Measurements from ENCODE around the gene EVA1B.

EVA1B gene, protein sequence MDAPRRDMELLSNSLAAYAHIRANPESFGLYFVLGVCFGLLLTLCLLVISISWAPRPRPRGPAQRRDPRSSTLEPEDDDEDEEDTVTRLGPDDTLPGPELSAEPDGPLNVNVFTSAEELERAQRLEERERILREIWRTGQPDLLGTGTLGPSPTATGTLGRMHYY

DNA sequence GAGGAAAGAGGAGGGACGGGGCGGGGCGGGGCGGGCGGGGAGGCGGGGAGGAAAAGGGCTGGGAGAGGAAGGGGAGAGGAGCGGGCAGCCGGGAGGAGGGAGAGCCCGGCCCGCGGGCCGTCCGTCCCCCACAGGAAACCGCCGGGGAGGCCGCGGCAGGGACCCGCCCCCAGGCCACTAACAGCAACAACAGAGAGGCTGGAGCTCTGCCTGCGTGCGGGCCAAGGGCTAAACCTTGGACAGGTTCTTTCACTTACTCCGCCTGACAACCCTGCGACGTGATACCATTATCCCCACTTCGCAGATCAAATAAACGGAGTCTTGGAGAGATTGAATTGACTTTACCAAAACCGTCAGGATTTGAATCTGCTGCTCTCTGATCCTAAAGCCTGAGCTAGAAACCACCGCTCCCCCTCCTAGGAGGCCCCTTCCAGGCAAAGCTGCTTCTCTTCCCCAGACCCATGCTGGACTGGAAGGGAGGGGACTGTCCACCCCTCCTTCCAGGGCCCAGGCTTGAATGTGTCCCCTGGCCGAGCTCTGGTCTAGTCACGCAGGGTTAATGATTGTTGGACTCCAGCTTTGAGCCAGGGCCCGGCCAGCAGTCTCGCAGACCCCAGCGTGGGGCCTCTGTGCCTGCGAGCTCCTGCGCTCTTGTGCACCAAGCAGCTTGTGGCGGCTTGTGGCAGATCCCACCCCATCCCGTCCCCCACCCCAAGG lies at the start of gene EVA1B:
TSS of gene EVA1B (minus strand) at position 10 of the 717 bp plus-strand sequence. CDS start 608 bp downstream, outside the sequence.
- DNase-seq (ENCODE audit: low spot score) (no peak), ATAC-seq (ENCODE audit: low read depth) (peak; percentile 32)
- TF ChIP-seq, protein P1, sequence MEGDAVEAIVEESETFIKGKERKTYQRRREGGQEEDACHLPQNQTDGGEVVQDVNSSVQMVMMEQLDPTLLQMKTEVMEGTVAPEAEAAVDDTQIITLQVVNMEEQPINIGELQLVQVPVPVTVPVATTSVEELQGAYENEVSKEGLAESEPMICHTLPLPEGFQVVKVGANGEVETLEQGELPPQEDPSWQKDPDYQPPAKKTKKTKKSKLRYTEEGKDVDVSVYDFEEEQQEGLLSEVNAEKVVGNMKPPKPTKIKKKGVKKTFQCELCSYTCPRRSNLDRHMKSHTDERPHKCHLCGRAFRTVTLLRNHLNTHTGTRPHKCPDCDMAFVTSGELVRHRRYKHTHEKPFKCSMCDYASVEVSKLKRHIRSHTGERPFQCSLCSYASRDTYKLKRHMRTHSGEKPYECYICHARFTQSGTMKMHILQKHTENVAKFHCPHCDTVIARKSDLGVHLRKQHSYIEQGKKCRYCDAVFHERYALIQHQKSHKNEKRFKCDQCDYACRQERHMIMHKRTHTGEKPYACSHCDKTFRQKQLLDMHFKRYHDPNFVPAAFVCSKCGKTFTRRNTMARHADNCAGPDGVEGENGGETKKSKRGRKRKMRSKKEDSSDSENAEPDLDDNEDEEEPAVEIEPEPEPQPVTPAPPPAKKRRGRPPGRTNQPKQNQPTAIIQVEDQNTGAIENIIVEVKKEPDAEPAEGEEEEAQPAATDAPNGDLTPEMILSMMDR (IDR thresholded peaks at IDR 0.05; ENCODE audit: poor library complexity, severe bottlenecking) = no peak
- H3K9me3 ChIP-seq (ENCODE audit: severe bottlenecking) = no peaks in the 10 kb centered on the region
- no peaks in the 10 kb centered on the region for H3K4me1 ChIP-seq (ENCODE audit: insufficient read depth, poor library complexity, severe bottlenecking)
- peak within 1 kb of the TSS; percentile 34 for H3K27ac ChIP-seq (ENCODE audit: poor library complexity, severe bottlenecking)
- H3K27me3 ChIP-seq (ENCODE audit: insufficient read depth, poor library complexity, severe bottlenecking) = no peaks in the 10 kb centered on the region
- H3K36me3 ChIP-seq (ENCODE audit: low read depth) = no peaks in the 10 kb centered on the region
- H3K4me3 ChIP-seq (ENCODE audit: severe bottlenecking) = peak within 1 kb of the TSS; percentile 46

DNA sequence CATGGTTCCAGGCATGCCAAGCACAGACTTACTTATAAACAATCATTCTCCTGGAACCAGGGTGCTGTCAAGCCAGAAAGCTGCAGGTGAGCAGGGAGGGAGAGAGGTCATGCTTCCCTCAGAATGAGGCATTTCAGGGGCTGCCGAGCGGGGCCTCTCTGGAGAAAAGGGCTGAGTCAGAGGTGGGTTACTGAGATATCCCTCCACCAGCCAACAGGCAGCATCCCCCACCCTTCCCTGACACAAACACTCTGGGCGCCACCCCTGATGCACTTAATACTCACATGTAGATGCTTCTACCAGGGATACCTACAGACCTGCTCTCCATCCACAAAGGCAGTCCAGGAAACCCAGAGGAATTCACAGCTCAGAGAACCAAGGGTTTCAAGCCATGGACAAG lies 49.2 kb upstream of the EVA1B start:
- Histone ChIP-seq H3K9me3 (ENCODE audit: severe bottlenecking) (no peaks in the 10 kb centered on the region), H3K4me1 (ENCODE audit: insufficient read depth, poor library complexity, severe bottlenecking) (peaks cover 27% of the 10 kb centered on the region), H3K4me3 (ENCODE audit: severe bottlenecking) (no peak overlapping the region), H3K27me3 (ENCODE audit: insufficient read depth, poor library complexity, severe bottlenecking) (no peaks in the 10 kb centered on the region), H3K27ac (ENCODE audit: poor library complexity, severe bottlenecking) (peak overlapping the region; percentile 98), H3K36me3 (ENCODE audit: low read depth) (peaks cover 17% of the 10 kb centered on the region)
- TF ChIP-seq, protein P1 (IDR thresholded peaks at IDR 0.05; ENCODE audit: poor library complexity, severe bottlenecking) = no peak
- no peak for DNase-seq (ENCODE audit: low spot score)
- no peak for ATAC-seq (ENCODE audit: low read depth)

DNA sequence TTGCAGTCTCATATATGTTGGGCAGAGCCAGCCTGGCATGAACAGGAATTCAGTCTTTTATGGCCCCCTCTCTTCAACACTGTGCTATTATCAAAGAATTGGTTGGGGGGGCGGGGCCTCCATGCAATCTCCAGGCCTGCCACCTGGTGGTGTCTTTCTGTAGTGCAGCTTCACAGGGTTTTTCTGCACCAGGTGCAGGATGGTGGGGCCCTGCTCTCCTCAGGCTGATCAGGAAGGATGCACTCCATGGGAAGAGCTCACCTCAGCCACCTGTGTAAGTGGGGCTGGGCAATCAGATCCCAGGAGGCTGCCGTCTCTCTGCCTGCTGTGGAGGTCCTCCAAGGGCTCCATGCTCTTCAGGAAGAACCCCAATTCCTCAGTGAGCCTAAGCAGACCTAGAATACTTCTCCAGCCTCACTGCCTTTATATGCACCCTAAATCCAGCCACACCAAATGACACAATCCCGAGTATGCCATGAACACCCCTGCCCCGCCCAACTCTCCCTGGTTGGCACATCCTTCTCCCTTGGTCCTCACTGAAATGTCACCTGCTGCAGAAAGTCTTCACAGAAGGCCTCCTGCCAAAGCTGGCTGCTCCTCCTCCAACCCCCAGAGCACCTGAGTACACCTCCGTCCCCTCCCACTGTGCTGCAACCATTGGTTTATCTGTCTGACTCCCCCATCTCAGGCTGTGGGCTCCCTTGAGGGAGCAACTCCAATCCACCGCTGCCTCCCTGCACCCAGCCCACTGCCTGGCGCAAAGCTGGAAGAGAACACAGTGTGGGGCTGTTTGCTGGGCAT lies 45.8 kb upstream of the EVA1B start:
- Histone ChIP-seq H3K36me3 (ENCODE audit: low read depth) (peaks cover 30% of the 10 kb centered on the region), H3K9me3 (ENCODE audit: severe bottlenecking) (no peaks in the 10 kb centered on the region), H3K4me1 (ENCODE audit: insufficient read depth, poor library complexity, severe bottlenecking) (peaks cover 19% of the 10 kb centered on the region), H3K27ac (ENCODE audit: poor library complexity, severe bottlenecking) (no peak overlapping the region), H3K4me3 (ENCODE audit: severe bottlenecking) (no peak overlapping the region), H3K27me3 (ENCODE audit: insufficient read depth, poor library complexity, severe bottlenecking) (no peaks in the 10 kb centered on the region)
- ATAC-seq (ENCODE audit: low read depth) (peak; percentile 32), DNase-seq (ENCODE audit: low spot score) (no peak)
- TF ChIP-seq, protein P1 (IDR thresholded peaks at IDR 0.05; ENCODE audit: poor library complexity, severe bottlenecking) = peak; percentile 92

DNA sequence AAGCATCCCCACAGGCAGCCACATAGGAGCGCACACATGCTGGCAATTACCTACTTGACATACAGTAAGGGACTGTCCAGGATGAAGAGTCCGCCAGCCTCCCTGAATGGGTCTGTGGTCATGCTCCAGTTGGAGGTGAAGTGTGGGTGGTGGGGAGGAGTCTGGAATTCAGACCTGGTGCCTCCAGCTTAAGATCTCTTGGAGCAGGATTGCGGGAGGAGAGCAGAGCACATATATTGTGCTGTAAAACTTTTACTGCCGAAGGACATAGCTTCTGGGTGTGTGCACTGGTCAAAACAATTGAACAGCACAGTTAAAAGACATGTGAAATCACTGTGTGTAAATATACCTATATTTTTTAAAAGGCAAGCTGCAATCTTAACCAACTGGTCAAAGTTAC lies 44.4 kb upstream of the EVA1B start:
- peaks cover 33% of the 10 kb centered on the region for H3K36me3 ChIP-seq (ENCODE audit: low read depth)
- no peak overlapping the region for H3K4me3 ChIP-seq (ENCODE audit: severe bottlenecking)
- H3K27me3 ChIP-seq (ENCODE audit: insufficient read depth, poor library complexity, severe bottlenecking) = no peaks in the 10 kb centered on the region
- ATAC-seq (ENCODE audit: low read depth) = no peak
- DNase-seq (ENCODE audit: low spot score) = no peak
- no peak overlapping the region for H3K27ac ChIP-seq (ENCODE audit: poor library complexity, severe bottlenecking)
- H3K4me1 ChIP-seq (ENCODE audit: insufficient read depth, poor library complexity, severe bottlenecking) = peaks cover 5% of the 10 kb centered on the region
- TF ChIP-seq, protein P1 (IDR thresholded peaks at IDR 0.05; ENCODE audit: poor library complexity, severe bottlenecking) = no peak
- no peaks in the 10 kb centered on the region for H3K9me3 ChIP-seq (ENCODE audit: severe bottlenecking)
